ENCODE results near the gene MED31.

- TF ChIP-seq, protein P1, sequence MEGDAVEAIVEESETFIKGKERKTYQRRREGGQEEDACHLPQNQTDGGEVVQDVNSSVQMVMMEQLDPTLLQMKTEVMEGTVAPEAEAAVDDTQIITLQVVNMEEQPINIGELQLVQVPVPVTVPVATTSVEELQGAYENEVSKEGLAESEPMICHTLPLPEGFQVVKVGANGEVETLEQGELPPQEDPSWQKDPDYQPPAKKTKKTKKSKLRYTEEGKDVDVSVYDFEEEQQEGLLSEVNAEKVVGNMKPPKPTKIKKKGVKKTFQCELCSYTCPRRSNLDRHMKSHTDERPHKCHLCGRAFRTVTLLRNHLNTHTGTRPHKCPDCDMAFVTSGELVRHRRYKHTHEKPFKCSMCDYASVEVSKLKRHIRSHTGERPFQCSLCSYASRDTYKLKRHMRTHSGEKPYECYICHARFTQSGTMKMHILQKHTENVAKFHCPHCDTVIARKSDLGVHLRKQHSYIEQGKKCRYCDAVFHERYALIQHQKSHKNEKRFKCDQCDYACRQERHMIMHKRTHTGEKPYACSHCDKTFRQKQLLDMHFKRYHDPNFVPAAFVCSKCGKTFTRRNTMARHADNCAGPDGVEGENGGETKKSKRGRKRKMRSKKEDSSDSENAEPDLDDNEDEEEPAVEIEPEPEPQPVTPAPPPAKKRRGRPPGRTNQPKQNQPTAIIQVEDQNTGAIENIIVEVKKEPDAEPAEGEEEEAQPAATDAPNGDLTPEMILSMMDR (IDR thresholded peaks at IDR 0.05 in 8 of 11, conservative IDR thresholded peaks at IDR 0.05 in 3 of 11), result no peak
- no peak for TF ChIP-seq POLR2AphosphoS5 (IDR thresholded peaks at IDR 0.05)
These were observed 18.9 kb downstream of the MED31 start for GRCh38 chr17:6632530-6632929.
